Astrocyte (in vitro differentiated cells and primary cell): ENCODE data around the gene AIFM2.

Experiments used
- CTCF ChIP-seq: IDR thresholded peaks from 2 replicates; pipeline ENCODE4 v1.5.1; 2011; ENCODE audit warnings: low read depth, mild to moderate bottlenecking, inconsistent platforms, low read length, moderate library complexity; ENCODE audit not compliant: insufficient read depth
- EZH2 ChIP-seq: IDR thresholded peaks from 2 replicates; pipeline ENCODE4 v1.6.1; 2012; ENCODE audit warnings: mild to moderate bottlenecking, low read length, inconsistent platforms; ENCODE audit not compliant: insufficient read depth

- TF ChIP-seq CTCF (no peak), EZH2 (no peak)
Observed at GRCh38 chr10:70084189-70084588, 48.4 kb downstream of the AIFM2 start.
